OCI-LY1 (cell line): Measurements from ENCODE around the gene ABLIM2.

Source experiments
- H2AFZ ChIP-seq: fragments of 200-600 bp; sonication (generic), shearing (Covaris generic); 2 replicates; pipeline ENCODE4 v1.6.0; 2014; ENCODE audit warnings: antibody characterized with exemption, mild to moderate bottlenecking, low read length
- H3F3A ChIP-seq: fragments of 200-600 bp; sonication (generic), shearing (Covaris generic); 2 replicates; pipeline ENCODE4 v1.6.0; 2014; ENCODE audit warnings: mild to moderate bottlenecking, antibody characterized with exemption, low read length, moderate library complexity; ENCODE audit not compliant: insufficient read depth
- H3K27ac ChIP-seq: fragments of 200-600 bp; sonication (generic); 2 replicates; pipeline ENCODE4 v1.5.1; 2014; ENCODE audit warnings: low read length, mixed run types, mild to moderate bottlenecking, low read depth; ENCODE audit not compliant: poor library complexity, severe bottlenecking
- H3K27me3 ChIP-seq: fragments of 200-600 bp; sonication (generic); 2 replicates; pipeline ENCODE4 v1.6.0; 2014; ENCODE audit warnings: antibody characterized with exemption, mild to moderate bottlenecking, low read length, moderate library complexity; ENCODE audit not compliant: insufficient read depth
- H3K36me3 ChIP-seq: fragments of 200-600 bp; sonication (generic); 2 replicates; pipeline ENCODE4 v1.6.1; 2014; ENCODE audit warnings: mild to moderate bottlenecking, antibody characterized with exemption, low read length, moderate library complexity, mixed read lengths; ENCODE audit not compliant: insufficient read depth
- H3K4me1 ChIP-seq: fragments of 200-600 bp; sonication (generic); 2 replicates; pipeline ENCODE4 v1.5.1; 2014; ENCODE audit warnings: mild to moderate bottlenecking, low read length, moderate library complexity; ENCODE audit not compliant: insufficient read depth, severe bottlenecking
- H3K4me2 ChIP-seq: fragments of 200-600 bp; sonication (generic), shearing (Covaris generic); 2 replicates; pipeline ENCODE4 v1.6.1; 2014; ENCODE audit warnings: low read length
- H3K4me3 ChIP-seq: fragments of 200-600 bp; sonication (generic); 2 replicates; pipeline ENCODE4 v1.5.1; 2014; ENCODE audit warnings: low read length, low read depth, mild to moderate bottlenecking, mixed read lengths; ENCODE audit not compliant: poor library complexity, severe bottlenecking
- H3K79me2 ChIP-seq: fragments of 200-600 bp; shearing (Covaris generic); 2 replicates; pipeline ENCODE4 v1.6.1; 2016; ENCODE audit warnings: mixed run types, low read length, mixed read lengths; ENCODE audit not compliant: insufficient read depth
- H3K9ac ChIP-seq: fragments of 200-600 bp; sonication (generic), shearing (Covaris generic); 2 replicates; pipeline ENCODE4 v1.6.1; 2014; ENCODE audit warnings: mild to moderate bottlenecking, low read length, mixed read lengths
- H3K9me2 ChIP-seq: fragments of 200-600 bp; sonication (generic), shearing (Covaris generic); 2 replicates; pipeline ENCODE4 v1.6.1; 2014; ENCODE audit warnings: low read depth, mild to moderate bottlenecking, low read length, mixed read lengths
- H3K9me3 ChIP-seq: fragments of 200-600 bp; shearing (Covaris generic); 2 replicates; pipeline ENCODE4 v1.6.1; 2014; ENCODE audit warnings: low read length, mixed read lengths
- H4K20me1 ChIP-seq: fragments of 200-600 bp; sonication (generic), shearing (Covaris generic); 2 replicates; pipeline ENCODE4 v1.6.0; 2016; ENCODE audit warnings: mild to moderate bottlenecking, low read length; ENCODE audit not compliant: insufficient read depth
- CTCF ChIP-seq: fragments of 200-600 bp; sonication (generic), shearing (Covaris generic); IDR thresholded peaks from 2 replicates; pipeline ENCODE4 v1.5.1; 2017; ENCODE audit warnings: mild to moderate bottlenecking, antibody characterized with exemption, low read length, moderate library complexity, mixed read lengths
- EZH2 ChIP-seq: fragments of 200-600 bp; sonication (generic), shearing (Covaris generic); IDR thresholded peaks from 2 replicates; pipeline ENCODE4 v1.8.0; 2017; ENCODE audit warnings: borderline replicate concordance, mixed run types, mild to moderate bottlenecking, antibody characterized with exemption, low read length, moderate library complexity, mixed read lengths

The ABLIM2 gene

GRCh38 chr4:8151165-8151650 is 7.4 kb downstream of the ABLIM2 start:
- Histone ChIP-seq H3K9me2 (no peaks in the 10 kb centered on the region), H3K27me3 (no peaks in the 10 kb centered on the region), H3K36me3 (no peaks in the 10 kb centered on the region; the same call in 1 of the 2 replicates), H3F3A (no peaks in the 10 kb centered on the region), H3K4me3 (no peak overlapping the region), H3K9me3 (no peaks in the 10 kb centered on the region), H3K27ac (no peak overlapping the region), H3K4me1 (peaks cover 6% of the 10 kb centered on the region), H3K9ac (no peak overlapping the region), H3K4me2 (no peak overlapping the region), H3K79me2 (no peaks in the 10 kb centered on the region), H2AFZ (no peak overlapping the region), H4K20me1 (no peaks in the 10 kb centered on the region)
- TF ChIP-seq CTCF: no peak
- TF ChIP-seq EZH2: no peak

- Histone ChIP-seq H2AFZ (no peak overlapping the region), H3F3A (no peaks in the 10 kb centered on the region), H3K9ac (no peak overlapping the region), H3K79me2 (no peaks in the 10 kb centered on the region), H3K36me3 (no peaks in the 10 kb centered on the region; the same call in 1 of the 2 replicates), H3K9me3 (no peaks in the 10 kb centered on the region), H3K27ac (no peak overlapping the region), H3K27me3 (no peaks in the 10 kb centered on the region), H3K9me2 (no peaks in the 10 kb centered on the region), H3K4me3 (no peak overlapping the region), H4K20me1 (no peaks in the 10 kb centered on the region), H3K4me1 (peaks cover 6% of the 10 kb centered on the region), H3K4me2 (no peak overlapping the region)
- TF ChIP-seq EZH2: no peak
- TF ChIP-seq CTCF: no peak
Observed at GRCh38 chr4:8150152-8151090, 8.2 kb downstream of the ABLIM2 start.

GRCh38 chr4:8149664-8150063 is 8.9 kb downstream of the ABLIM2 start:
- Histone ChIP-seq H3K36me3 (no peaks in the 10 kb centered on the region; the same call in 1 of the 2 replicates), H3K4me1 (peaks cover 6% of the 10 kb centered on the region), H3F3A (no peaks in the 10 kb centered on the region), H3K27ac (no peak overlapping the region), H3K4me3 (no peak overlapping the region), H2AFZ (no peak overlapping the region), H3K9me3 (no peaks in the 10 kb centered on the region), H4K20me1 (no peaks in the 10 kb centered on the region), H3K27me3 (no peaks in the 10 kb centered on the region), H3K9ac (no peak overlapping the region), H3K79me2 (no peaks in the 10 kb centered on the region), H3K4me2 (no peak overlapping the region), H3K9me2 (no peaks in the 10 kb centered on the region)
- TF ChIP-seq CTCF (no peak), EZH2 (no peak)
